Measurements from ENCODE around the gene ENOX1. TPM values are rescaled to one million over a fixed set of nuclear protein-coding genes. Genes with fewer than 3 reads are reported as not detected.

Gene ENOX1
- polyA plus RNA-seq, 1 donor (not counting 4 experiments of a cell fraction or from before 2014, with no cell fraction given): 1.1 TPM

- Histone ChIP-seq H3K27ac (ENCODE audit: control insufficient read depth, insufficient read depth, low read length) (no peak overlapping the region), H4K20me1 (ENCODE audit: control insufficient read depth, extremely low read depth, insufficient read depth, low read length) (no peaks in the 10 kb centered on the region), H3K4me1 (ENCODE audit: control insufficient read depth, extremely low read depth, insufficient read depth, low read length) (peaks cover 8% of the 10 kb centered on the region), H3K9me3 (ENCODE audit: control insufficient read depth, low read depth, low read length) (no peaks in the 10 kb centered on the region), H3K27me3 (ENCODE audit: control insufficient read depth, extremely low read depth, insufficient read depth, low read length) (no peaks in the 10 kb centered on the region), H3K79me2 (ENCODE audit: control insufficient read depth, insufficient read depth, low read length) (no peaks in the 10 kb centered on the region), H3K4me2 (ENCODE audit: control insufficient read depth, extremely low read depth, insufficient read depth, low read depth, low read length) (no peak overlapping the region), H3K9me1 (ENCODE audit: control insufficient read depth, extremely low read depth, insufficient read depth, low read length) (peaks cover 1% of the 10 kb centered on the region), H3K36me3 (ENCODE audit: control insufficient read depth in 2 of 2, extremely low read depth in 1 of 2, insufficient read depth in 2 of 2, low read length in 2 of 2) (no peaks in the 10 kb centered on the region), H3K9ac (ENCODE audit: control insufficient read depth, extremely low read depth, insufficient read depth, low read length) (no peak overlapping the region), H2AFZ (ENCODE audit: control insufficient read depth, low read length) (no peak overlapping the region), H3K4me3 (ENCODE audit: control insufficient read depth in 2 of 3, extremely low read depth in 1 of 3, insufficient read depth in 2 of 3, low read depth in 1 of 3, low read length in 3 of 3) (no peak overlapping the region)
- FAIRE-seq (no peak), DNase-seq (ENCODE audit: low read depth, low spot score) (no peak)
- dilution Hi-C loops (cut with MboI; ENCODE audit: extremely low pct_ligation_motif_present, low sequenced_read_pairs): no loop called here
- no peak for TF ChIP-seq CTCF (optimal IDR thresholded peaks at IDR 0.05 in 1 of 3, IDR thresholded peaks at IDR 0.05 in 1 of 3, conservative IDR thresholded peaks at IDR 0.05 in 1 of 3; ENCODE audit: extremely low read depth in 1 of 3, insufficient read depth in 2 of 3, low read length in 3 of 3)
- TF ChIP-seq EZH2 (IDR thresholded peaks at IDR 0.05; ENCODE audit: low read length): no peak
These were observed 403.1 kb downstream of the ENOX1 start for GRCh38 chr13:43383498-43384165.

- H3K4me1 ChIP-seq (ENCODE audit: control insufficient read depth, extremely low read depth, insufficient read depth, low read length): no peaks in the 10 kb centered on the region
- no peak for FAIRE-seq
- H3K36me3 ChIP-seq (ENCODE audit: control insufficient read depth in 2 of 2, extremely low read depth in 1 of 2, insufficient read depth in 2 of 2, low read length in 2 of 2): no peaks in the 10 kb centered on the region
- no peaks in the 10 kb centered on the region for H3K79me2 ChIP-seq (ENCODE audit: control insufficient read depth, insufficient read depth, low read length)
- no peaks in the 10 kb centered on the region for H3K9me1 ChIP-seq (ENCODE audit: control insufficient read depth, extremely low read depth, insufficient read depth, low read length)
- no peak overlapping the region for H3K27ac ChIP-seq (ENCODE audit: control insufficient read depth, insufficient read depth, low read length)
- no peak for TF ChIP-seq EZH2 (IDR thresholded peaks at IDR 0.05; ENCODE audit: low read length)
- no peak for TF ChIP-seq CTCF (optimal IDR thresholded peaks at IDR 0.05 in 1 of 3, IDR thresholded peaks at IDR 0.05 in 1 of 3, conservative IDR thresholded peaks at IDR 0.05 in 1 of 3; ENCODE audit: extremely low read depth in 1 of 3, insufficient read depth in 2 of 3, low read length in 3 of 3)
- no peak overlapping the region for H3K4me2 ChIP-seq (ENCODE audit: control insufficient read depth, extremely low read depth, insufficient read depth, low read depth, low read length)
- dilution Hi-C loops (cut with MboI; ENCODE audit: extremely low pct_ligation_motif_present, low sequenced_read_pairs): no loop called here
- no peak overlapping the region for H3K4me3 ChIP-seq (ENCODE audit: control insufficient read depth in 2 of 3, extremely low read depth in 1 of 3, insufficient read depth in 2 of 3, low read depth in 1 of 3, low read length in 3 of 3)
- no peak overlapping the region for H2AFZ ChIP-seq (ENCODE audit: control insufficient read depth, low read length)
- no peaks in the 10 kb centered on the region for H3K27me3 ChIP-seq (ENCODE audit: control insufficient read depth, extremely low read depth, insufficient read depth, low read length)
- H3K9me3 ChIP-seq (ENCODE audit: control insufficient read depth, low read depth, low read length): no peaks in the 10 kb centered on the region
- no peak overlapping the region for H3K9ac ChIP-seq (ENCODE audit: control insufficient read depth, extremely low read depth, insufficient read depth, low read length)
- H4K20me1 ChIP-seq (ENCODE audit: control insufficient read depth, extremely low read depth, insufficient read depth, low read length): no peaks in the 10 kb centered on the region
- no peak for DNase-seq (ENCODE audit: low read depth, low spot score)
These were observed 407.0 kb downstream of the ENOX1 start for GRCh38 chr13:43379738-43380137.

Measured in keratinocyte (primary cell).